Measurements from ENCODE around the gene LOXHD1.

DNA sequence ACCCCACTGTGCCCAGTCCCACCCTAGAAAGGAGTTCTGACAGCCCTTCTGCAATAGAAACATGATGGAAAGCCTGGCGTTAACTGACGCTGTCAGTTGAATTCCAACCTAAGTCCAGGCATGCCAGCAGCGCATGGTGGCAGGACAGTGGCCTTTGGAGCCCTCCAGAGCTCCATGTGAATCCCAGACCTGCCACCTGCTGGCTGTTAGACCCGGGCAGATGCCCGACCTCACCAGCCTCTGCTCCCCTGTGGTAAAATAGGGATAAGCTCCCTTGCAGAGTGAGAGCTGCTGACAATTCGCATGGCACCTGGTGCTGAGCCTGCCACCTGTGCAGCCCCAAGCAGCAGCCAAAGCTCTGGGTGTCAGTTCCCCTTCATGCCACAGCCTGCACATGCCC lies 138.6 kb downstream of the LOXHD1 start:
- TF ChIP-seq CTCF (IDR thresholded peaks at IDR 0.05) (no peak), POLR2A (IDR thresholded peaks at IDR 0.05) (no peak), POLR2AphosphoS5 (IDR thresholded peaks at IDR 0.05) (no peak), EP300 (IDR thresholded peaks at IDR 0.05) (no peak)
